ENCODE measurements around the gene GPC6.

DNA sequence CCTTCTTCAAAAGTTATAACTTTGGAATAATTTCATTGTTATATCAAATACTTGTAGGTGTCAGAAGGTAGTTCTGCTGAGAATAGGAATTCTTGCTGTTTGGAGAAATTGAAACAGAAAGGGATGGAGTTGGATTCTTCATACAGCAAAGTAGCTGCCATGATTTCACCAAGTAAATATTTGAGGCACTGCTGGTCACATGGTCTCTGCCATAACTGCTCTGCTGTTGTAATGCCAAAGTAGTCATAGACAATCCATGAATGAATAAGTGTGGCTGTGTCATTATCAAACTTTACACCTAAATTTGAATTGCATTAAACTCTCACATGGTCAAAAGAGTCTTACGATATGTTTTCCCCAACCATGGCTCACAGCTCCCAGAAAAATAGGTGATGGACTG, 308.6 kb downstream of the GPC6 start:
- TF ChIP-seq, protein P1, sequence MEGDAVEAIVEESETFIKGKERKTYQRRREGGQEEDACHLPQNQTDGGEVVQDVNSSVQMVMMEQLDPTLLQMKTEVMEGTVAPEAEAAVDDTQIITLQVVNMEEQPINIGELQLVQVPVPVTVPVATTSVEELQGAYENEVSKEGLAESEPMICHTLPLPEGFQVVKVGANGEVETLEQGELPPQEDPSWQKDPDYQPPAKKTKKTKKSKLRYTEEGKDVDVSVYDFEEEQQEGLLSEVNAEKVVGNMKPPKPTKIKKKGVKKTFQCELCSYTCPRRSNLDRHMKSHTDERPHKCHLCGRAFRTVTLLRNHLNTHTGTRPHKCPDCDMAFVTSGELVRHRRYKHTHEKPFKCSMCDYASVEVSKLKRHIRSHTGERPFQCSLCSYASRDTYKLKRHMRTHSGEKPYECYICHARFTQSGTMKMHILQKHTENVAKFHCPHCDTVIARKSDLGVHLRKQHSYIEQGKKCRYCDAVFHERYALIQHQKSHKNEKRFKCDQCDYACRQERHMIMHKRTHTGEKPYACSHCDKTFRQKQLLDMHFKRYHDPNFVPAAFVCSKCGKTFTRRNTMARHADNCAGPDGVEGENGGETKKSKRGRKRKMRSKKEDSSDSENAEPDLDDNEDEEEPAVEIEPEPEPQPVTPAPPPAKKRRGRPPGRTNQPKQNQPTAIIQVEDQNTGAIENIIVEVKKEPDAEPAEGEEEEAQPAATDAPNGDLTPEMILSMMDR (IDR thresholded peaks at IDR 0.05; ENCODE audit: low read depth, low read length) = no peak
- no peak for TF ChIP-seq EZH2phosphoT487 (IDR thresholded peaks at IDR 0.05; ENCODE audit: low read depth)
